NOMO-1 treated with DMSO at 0.1 percent for 48 hours (cell line): ENCODE data around the gene MYOZ1.
A peak's percentile ranks its signal among the peaks of the same experiment; 100 is the strongest.

Source experiments
- DNase-seq: peaks from one replicate; lab custom pipeline; 2025; ENCODE audit not compliant: unreplicated experiment; lab: John Stamatoyannopoulos, UW

MYOZ1 gene

GRCh38 chr10:73601486-73601921 lies 39.8 kb downstream of the MYOZ1 start:
- no peak for DNase-seq

DNA sequence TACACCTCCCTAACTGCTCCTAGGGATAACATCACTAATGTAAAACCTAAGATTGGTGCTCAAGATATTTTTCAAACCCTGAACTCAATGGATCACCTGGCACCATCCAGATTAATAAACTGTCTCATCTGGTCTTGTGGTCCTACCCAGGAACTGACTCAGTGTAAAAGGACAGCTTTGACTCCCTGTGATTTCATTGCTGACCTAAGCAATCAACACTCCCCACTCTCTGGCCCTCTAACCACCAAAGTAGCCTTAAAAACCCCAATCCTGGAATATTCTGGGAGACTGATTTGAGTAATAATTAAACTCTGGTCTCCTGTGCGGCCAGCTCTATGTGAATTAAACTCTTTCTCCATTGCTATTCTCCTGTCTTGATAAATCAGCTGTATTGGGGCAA lies 43.9 kb downstream of the MYOZ1 start:
- no peak for DNase-seq

- no peak for DNase-seq
Observed at GRCh38 chr10:73593812-73594211, 47.5 kb downstream of the MYOZ1 start.

DNA sequence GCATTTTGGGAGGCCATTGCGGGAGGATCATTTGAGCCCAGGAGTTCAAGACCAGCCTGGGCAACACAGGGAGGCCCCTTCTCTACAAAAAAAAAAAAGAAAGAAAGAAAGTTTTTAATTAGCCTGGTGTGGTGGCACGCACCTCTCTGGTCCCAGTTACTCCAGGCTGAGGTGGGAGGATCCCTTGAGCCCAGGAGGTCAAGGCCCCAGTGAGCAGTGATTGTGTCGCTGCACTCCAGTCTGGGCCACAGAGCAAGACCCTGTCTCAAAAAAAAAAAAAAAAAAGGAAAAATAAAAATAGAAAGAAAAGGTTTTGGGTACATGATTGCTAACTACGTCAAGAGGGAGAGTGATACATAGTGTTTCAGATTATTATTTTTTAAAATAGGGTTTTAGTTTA lies 48.2 kb downstream of the MYOZ1 start:
- DNase-seq: no peak

DNA sequence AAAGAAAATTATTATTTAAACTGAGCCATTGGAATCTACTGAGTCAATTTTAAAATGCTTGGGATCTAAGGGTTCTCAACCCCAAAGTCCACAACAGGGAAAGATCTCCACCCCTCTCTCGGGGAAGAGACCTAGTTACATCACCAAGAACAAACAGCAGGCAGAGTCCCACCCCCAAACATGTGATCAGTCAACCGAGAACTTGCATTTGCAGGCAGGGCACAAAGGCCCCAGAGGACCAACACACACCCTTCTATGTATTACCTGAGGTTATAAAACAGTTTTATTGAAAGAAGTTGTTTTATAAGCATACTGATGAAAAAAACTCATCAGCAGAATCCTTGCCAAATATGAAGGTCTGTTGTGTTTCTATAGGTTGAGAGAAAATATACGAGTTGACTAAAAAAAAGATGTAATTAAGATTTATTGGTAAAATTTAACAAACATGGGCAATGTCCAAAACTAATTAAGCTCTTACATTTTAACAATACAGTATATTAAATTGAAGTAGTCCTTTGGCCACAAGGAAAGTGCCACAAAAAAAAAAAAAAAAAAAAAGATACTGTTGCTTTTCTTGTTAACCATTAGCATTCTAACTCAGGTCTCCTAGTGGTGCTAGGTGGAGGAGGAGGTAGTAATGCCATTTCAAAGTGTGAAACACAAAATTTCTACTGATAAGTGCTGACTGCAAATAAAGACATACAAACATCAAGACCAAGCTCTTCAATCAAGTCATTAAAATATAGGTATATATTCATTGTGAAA lies 49.2 kb downstream of the MYOZ1 start:
- DNase-seq: peak; percentile 2

DNA sequence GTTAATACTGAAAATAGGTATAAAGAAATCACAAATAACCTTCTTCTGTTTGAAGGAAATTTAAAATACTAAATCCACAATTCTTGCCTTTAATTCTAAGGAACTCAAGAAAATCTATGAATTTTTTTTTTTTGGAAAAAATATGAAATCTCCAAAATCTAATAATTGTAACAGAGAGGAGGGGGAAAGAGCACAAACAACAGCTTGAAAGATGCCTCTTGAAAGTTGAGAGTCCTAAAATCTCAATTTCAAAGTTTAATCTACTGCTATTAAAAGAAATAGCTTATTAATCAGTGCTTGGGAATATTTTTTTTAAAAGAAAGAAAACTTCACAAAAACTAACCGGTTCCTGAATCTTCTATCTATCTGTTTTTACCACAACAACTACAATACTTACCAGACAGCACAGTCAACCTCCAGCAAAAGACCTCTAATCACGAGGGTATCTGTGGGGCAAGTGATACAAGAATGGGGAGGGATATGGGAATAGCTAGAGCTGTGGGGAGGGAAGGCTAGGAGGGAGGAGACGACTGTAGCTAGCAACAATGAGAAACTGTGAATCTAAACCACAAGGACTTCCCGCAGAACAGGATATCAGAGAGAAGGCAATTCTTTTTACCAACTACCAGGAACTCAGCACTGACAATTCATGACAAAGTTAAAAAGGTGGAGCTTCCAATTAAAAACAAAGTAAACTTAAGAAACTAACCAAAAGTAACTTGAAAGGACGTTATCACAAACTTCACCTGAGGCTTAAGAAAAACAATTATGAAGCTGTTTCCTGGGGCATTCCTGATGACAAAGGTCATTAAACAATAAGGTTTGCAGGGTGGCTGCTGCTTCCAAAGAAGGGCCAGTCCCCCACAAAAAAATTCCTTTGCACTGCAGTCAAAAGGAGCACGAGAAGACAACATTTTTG lies 50.1 kb downstream of the MYOZ1 start, which contains the start of gene USP54:
USP54 (minus strand) TSS at position 462 of the 919 bp plus-strand sequence. CDS start 15,684 bp downstream, outside the sequence.
- DNase-seq: peak; percentile 34

DNA sequence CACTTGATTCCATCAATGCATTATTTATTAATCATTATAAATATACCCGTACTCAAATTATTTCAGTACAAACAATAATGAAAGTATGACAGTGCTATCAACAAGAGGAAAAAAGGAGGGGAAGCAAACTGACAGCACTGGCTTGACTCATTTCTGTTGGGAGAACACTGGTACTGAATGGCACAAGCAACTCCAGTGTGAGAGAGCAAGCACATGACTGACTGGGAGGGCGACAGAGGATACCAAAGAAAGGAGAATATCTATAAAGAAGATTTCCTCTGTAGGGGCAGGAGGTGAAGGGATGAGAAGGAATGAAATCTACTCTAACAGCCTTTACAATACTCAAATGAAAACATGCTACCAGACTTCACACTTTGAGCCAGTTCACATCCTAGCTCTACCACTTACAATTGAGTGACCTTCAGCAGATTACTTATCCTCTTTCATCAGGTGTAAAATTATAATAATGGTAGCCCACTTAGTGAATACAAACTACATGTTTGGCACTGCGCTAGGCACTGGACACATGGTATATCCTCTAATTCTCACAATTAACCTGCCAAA lies 51.6 kb downstream of the MYOZ1 start:
- DNase-seq: no peak

- DNase-seq: no peak
Observed at GRCh38 chr10:73588656-73589055, 52.6 kb downstream of the MYOZ1 start.

DNA sequence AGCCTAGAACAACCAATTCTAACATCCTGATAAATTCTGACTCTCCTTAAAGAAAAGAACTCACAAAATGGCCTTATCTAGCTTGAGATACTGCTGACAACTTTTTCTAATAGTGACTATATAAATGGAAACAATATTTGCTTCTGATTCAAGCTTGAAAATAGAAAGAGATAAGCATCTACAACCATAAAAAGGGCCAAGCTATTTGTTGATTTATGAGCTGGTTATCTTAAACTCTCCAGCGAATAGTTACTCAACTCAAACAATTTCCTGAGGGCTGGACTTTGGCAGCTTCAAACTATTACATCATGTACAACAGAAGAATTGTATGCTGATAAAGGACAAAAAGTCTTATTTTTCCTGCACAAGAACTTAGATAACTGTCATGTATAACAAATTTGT lies 54.7 kb downstream of the MYOZ1 start:
- peak; percentile 66 for DNase-seq

DNA sequence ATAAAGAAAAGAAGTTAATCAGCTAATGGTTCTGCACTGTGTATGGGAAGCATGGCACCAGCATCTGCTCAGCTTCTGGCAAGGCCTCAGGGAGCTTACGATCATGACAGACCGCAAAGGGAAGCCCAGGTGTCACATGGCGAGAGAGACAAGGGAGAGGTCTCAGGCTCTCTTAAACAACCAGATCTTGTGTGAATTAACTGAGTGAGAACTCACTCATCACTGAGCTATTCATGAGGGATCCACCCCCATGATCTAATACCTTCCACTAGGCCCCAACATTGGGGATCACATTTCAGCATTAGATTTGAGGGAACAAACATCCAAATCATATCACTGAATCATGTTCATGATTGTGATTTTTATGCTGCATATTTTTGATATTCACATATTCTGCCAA lies 55.9 kb downstream of the MYOZ1 start:
- DNase-seq: no peak

GRCh38 chr10:73584737-73585136 lies 56.5 kb downstream of the MYOZ1 start:
- DNase-seq: no peak

- DNase-seq: no peak
Observed at GRCh38 chr10:73581918-73582317, 59.4 kb downstream of the MYOZ1 start.
